ENCODE data around the gene NANOS3.
A peak's percentile ranks its signal among the peaks of the same experiment; 100 is the strongest.
"Not testable (repeated sequence)": the region's sequence is repeated elsewhere in the genome, so short reads cannot be mapped to it uniquely, and the experiment has no call there.

NANOS3 gene

GRCh38 chr19:13920940-13921747 lies 44.2 kb downstream of the NANOS3 start:
- DNase-seq (ENCODE audit: low spot score), result peak; percentile 26

- not testable (repeated sequence) for DNase-seq (ENCODE audit: low spot score)
Observed at GRCh38 chr19:13922118-13922517, 45.2 kb downstream of the NANOS3 start.

GRCh38 chr19:13923194-13923987 lies 46.5 kb downstream of the NANOS3 start:
- no peak for DNase-seq (ENCODE audit: low spot score)

- DNase-seq (ENCODE audit: low spot score), result no peak
Observed at GRCh38 chr19:13926010-13926409, 49.1 kb downstream of the NANOS3 start.

- no peak for DNase-seq (ENCODE audit: low spot score)
Observed at GRCh38 chr19:13926715-13927114, 49.8 kb downstream of the NANOS3 start.

GRCh38 chr19:13929340-13929739 lies 52.4 kb downstream of the NANOS3 start:
- DNase-seq (ENCODE audit: low spot score), result no peak

GRCh38 chr19:13929956-13930355 lies 53.0 kb downstream of the NANOS3 start:
- DNase-seq (ENCODE audit: low spot score), result no peak
